Breast epithelium (tissue), 3 donors: ENCODE data around the gene FRMD5.

Source experiments
- CTCF ChIP-seq, 3 donors: fragments of 450-650 bp; IDR thresholded peaks; one replicate each; pipeline ENCODE4 v1.5.1; 2016 to 2017; ENCODE audit warnings: antibody characterized with exemption in 3 of 3, mild to moderate bottlenecking in 3 of 3, moderate library complexity in 3 of 3
- POLR2A ChIP-seq: fragments of 450-650 bp; IDR thresholded peaks from one replicate; pipeline ENCODE4 v1.6.1; 2016; ENCODE audit warnings: antibody characterized with exemption, mild to moderate bottlenecking, moderate library complexity

DNA sequence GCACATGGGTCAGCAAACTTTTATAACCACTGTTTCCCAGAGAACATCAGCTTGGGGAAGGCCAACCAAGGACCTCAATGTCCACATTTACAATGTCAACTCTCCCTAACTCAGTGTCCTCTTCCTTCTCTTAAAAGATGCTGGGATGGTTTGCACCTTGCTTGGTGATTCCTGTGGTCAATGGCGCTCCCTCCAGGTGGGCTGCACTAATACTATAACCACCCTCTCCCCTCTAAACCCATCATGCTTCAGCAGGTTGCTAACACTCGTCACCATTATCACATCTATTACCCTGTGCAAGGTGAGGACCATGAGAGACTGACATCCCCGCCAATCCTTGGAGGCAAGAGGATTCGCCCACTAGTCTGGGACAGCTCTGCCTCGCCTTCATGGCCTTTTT lies 65.2 kb downstream of the FRMD5 start:
- TF ChIP-seq CTCF (IDR thresholded peaks at IDR 0.05) (no peak), POLR2A (no peak)
